MCF 10A (cell line): ENCODE results near the gene POLR3B. TPM values are rescaled to one million over a fixed set of nuclear protein-coding genes. Genes with fewer than 3 reads are reported as not detected.
A peak's percentile ranks its signal among the peaks of the same experiment; 100 is the strongest.

Experiments used
- BruUV-seq: library from RNA; stranded (reverse); fragments of 400-500 nt; replicated peaks from 2 replicates; lab custom pipeline; 2021; lab: Mats Ljungman, UMichigan
- CTCF ChIA-PET: fragments of 300-600 bp; sonication (Branson Sonifier 250); formaldehyde crosslinking; extraction: SDS; loops from one replicate; lab custom pipeline; 2021; ENCODE audit warnings: antibody characterized with exemption, inconsistent platforms; lab: Yijun Ruan, JAX
- POLR2A ChIA-PET: fragments of 300-600, 350-650 bp; sonication (Branson Sonifier 250); formaldehyde crosslinking; extraction: SDS; loops from one replicate; lab custom pipeline; 2020; ENCODE audit warnings: antibody characterized with exemption, inconsistent platforms; lab: Yijun Ruan, JAX
- DNase-seq: peaks from one replicate; pipeline ENCODE4 v3.0.0-alpha.2; 2018; ENCODE audit not compliant: unreplicated experiment
- H3K27ac Mint-ChIP-seq: one replicate; pipeline ENCODE4 v1.8.0; 2022; ENCODE audit warnings: mild to moderate bottlenecking, low read depth, mixed read lengths; ENCODE audit not compliant: unreplicated experiment
- H3K27me3 Mint-ChIP-seq: one replicate; pipeline ENCODE4 v1.8.0; 2022; ENCODE audit warnings: mixed read lengths; ENCODE audit not compliant: insufficient read depth, unreplicated experiment
- H3K36me3 Mint-ChIP-seq: one replicate; pipeline ENCODE4 v1.8.0; 2022; ENCODE audit warnings: mild to moderate bottlenecking, moderate library complexity, mixed read lengths; ENCODE audit not compliant: insufficient read depth, unreplicated experiment
- H3K4me1 Mint-ChIP-seq: one replicate; pipeline ENCODE4 v1.8.0; 2022; ENCODE audit warnings: mixed read lengths; ENCODE audit not compliant: insufficient read depth, unreplicated experiment
- H3K4me3 Mint-ChIP-seq: one replicate; pipeline ENCODE4 v1.8.0; 2022; ENCODE audit warnings: mild to moderate bottlenecking, moderate library complexity, mixed read lengths; ENCODE audit not compliant: unreplicated experiment
- H3K9me3 Mint-ChIP-seq: one replicate; pipeline ENCODE4 v1.8.0; 2022; ENCODE audit warnings: mixed read lengths; ENCODE audit not compliant: unreplicated experiment
- CTCF ChIP-seq: fragments of 200-600 bp; IDR thresholded peaks from one replicate; pipeline ENCODE4 v1.8.0; 2022; ENCODE audit warnings: antibody characterized with exemption, mild to moderate bottlenecking; ENCODE audit not compliant: unreplicated experiment
- intact Hi-C: fragments of 100-400 bp; cut with micrococcal nuclease; formaldehyde crosslinking; loops from 2 replicates; pipeline ENCODE4 v1.14.1; 2022
- total RNA-seq: library from RNA; stranded (reverse); gene quantifications from 2 replicates; pipeline ENCODE4 v1.2.3, GENCODE V29; 2022

POLR3B gene
- total RNA-seq, 1 experiment from 2014 or later = 15.7 TPM

- H3K4me3 Mint-ChIP-seq = no peak overlapping the region
- H3K9me3 Mint-ChIP-seq = peaks cover 7% of the 10 kb centered on the region
- DNase-seq = no peak
- no TSS peak for BruUV-seq
- TF ChIP-seq CTCF = no peak
- POLR2A ChIA-PET = interaction anchor here (0.5 kb wide), 1 partner anchor 38 kb away, joined by 3 read pairs; no protein-coding TSS in a partner anchor
- no peaks in the 10 kb centered on the region for H3K27me3 Mint-ChIP-seq
- no peak overlapping the region for H3K27ac Mint-ChIP-seq
- H3K36me3 Mint-ChIP-seq = peaks cover 10% of the 10 kb centered on the region
- CTCF ChIA-PET = interaction anchor here (1.0 kb wide), 1 partner anchor 23 kb away, joined by 3 read pairs; no protein-coding TSS in a partner anchor
- intact Hi-C loops = no loop called here
- H3K4me1 Mint-ChIP-seq = no peaks in the 10 kb centered on the region
Observed at GRCh38 chr12:106517314-106517713, 159.8 kb downstream of the POLR3B start.

GRCh38 chr12:106519607-106520021 lies 162.1 kb downstream of the POLR3B start:
- intact Hi-C loops = no loop called here
- no peaks in the 10 kb centered on the region for H3K27me3 Mint-ChIP-seq
- no peaks in the 10 kb centered on the region for H3K36me3 Mint-ChIP-seq
- ChIA-PET CTCF (no interaction called here), POLR2A (no interaction called here)
- no TSS peak for BruUV-seq
- TF ChIP-seq CTCF = no peak
- H3K4me1 Mint-ChIP-seq = no peaks in the 10 kb centered on the region
- H3K4me3 Mint-ChIP-seq = no peak overlapping the region
- DNase-seq = no peak
- H3K9me3 Mint-ChIP-seq = no peaks in the 10 kb centered on the region
- no peak overlapping the region for H3K27ac Mint-ChIP-seq

GRCh38 chr12:106521901-106522300 lies 164.4 kb downstream of the POLR3B start:
- H3K4me3 Mint-ChIP-seq = no peak overlapping the region
- no peak for DNase-seq
- ChIA-PET POLR2A (no interaction called here), CTCF (no interaction called here)
- intact Hi-C loops = no loop called here
- no peak for TF ChIP-seq CTCF
- no peaks in the 10 kb centered on the region for H3K36me3 Mint-ChIP-seq
- H3K9me3 Mint-ChIP-seq = no peaks in the 10 kb centered on the region
- no peak overlapping the region for H3K27ac Mint-ChIP-seq
- H3K27me3 Mint-ChIP-seq = no peaks in the 10 kb centered on the region
- no peaks in the 10 kb centered on the region for H3K4me1 Mint-ChIP-seq
- no TSS peak for BruUV-seq

GRCh38 chr12:106522708-106523107 lies 165.2 kb downstream of the POLR3B start:
- peak; percentile 4 for DNase-seq
- Mint-ChIP-seq H3K27ac (no peak overlapping the region), H3K4me3 (no peak overlapping the region), H3K9me3 (no peaks in the 10 kb centered on the region), H3K36me3 (no peaks in the 10 kb centered on the region), H3K27me3 (no peaks in the 10 kb centered on the region), H3K4me1 (no peaks in the 10 kb centered on the region)
- intact Hi-C loops = no loop called here
- ChIA-PET CTCF (interaction anchor here (0.9 kb wide), 1 partner anchor 12 kb away, joined by 3 read pairs; no protein-coding TSS in a partner anchor), POLR2A (interaction anchor here (0.6 kb wide), 1 partner anchor 9 kb away, joined by 3 read pairs; no protein-coding TSS in a partner anchor)
- TF ChIP-seq CTCF = no peak
- BruUV-seq = no TSS peak
